ENCODE measurements around the gene RNF181.

- TF ChIP-seq POLR2A (IDR thresholded peaks at IDR 0.05; ENCODE audit: extremely low read depth, insufficient read length) (no peak), CTCF (IDR thresholded peaks at IDR 0.05; ENCODE audit: low read depth, low read length) (no peak), MYC (IDR thresholded peaks at IDR 0.05; ENCODE audit: low read depth, low read length) (no peak)
- TF ChIP-seq, protein P1, sequence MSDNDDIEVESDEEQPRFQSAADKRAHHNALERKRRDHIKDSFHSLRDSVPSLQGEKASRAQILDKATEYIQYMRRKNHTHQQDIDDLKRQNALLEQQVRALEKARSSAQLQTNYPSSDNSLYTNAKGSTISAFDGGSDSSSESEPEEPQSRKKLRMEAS (IDR thresholded peaks at IDR 0.05; ENCODE audit: low read depth, low read length), result no peak
Measured at GRCh38 chr2:85604568-85605339, 9.2 kb downstream of the RNF181 start.

All from NB4 (cell line).